CD8-positive, alpha-beta memory T cell (primary cell): Measurements from ENCODE around the gene HMGB4. TPM values are rescaled to one million over a fixed set of nuclear protein-coding genes. Genes with fewer than 3 reads are reported as not detected.

Experiments
- CTCF ChIA-PET: fragments of 350-600 bp; sonication (Branson Sonifier 250); formaldehyde crosslinking; loops from one replicate; lab custom pipeline; 2021; ENCODE audit warnings: antibody characterized with exemption; lab: Charles Lee
- POLR2A ChIA-PET: fragments of 350-600 bp; sonication (Branson Sonifier 250); formaldehyde crosslinking; loops from one replicate; lab custom pipeline; 2021; ENCODE audit warnings: antibody characterized with exemption; lab: Charles Lee
- DNase-seq, 5 donors: peaks; one replicate each; pipeline versions ENCODE4 v3.0.0 to v3.0.0-alpha.2; 2020 to 2022; ENCODE audit warnings: mixed read lengths in 1 of 5
- H3K27ac ChIP-seq: one replicate; pipeline ENCODE4 v1.7.0; 2013; ENCODE audit warnings: low read depth, mild to moderate bottlenecking, low read length, moderate library complexity
- H3K27me3 ChIP-seq: 2 replicates; pipeline ENCODE4 v1.7.0; 2013; ENCODE audit warnings: low read length, mild to moderate bottlenecking; ENCODE audit not compliant: insufficient read depth, poor library complexity, severe bottlenecking
- H3K36me3 ChIP-seq: 2 replicates; pipeline ENCODE4 v1.7.0; 2013; ENCODE audit warnings: mild to moderate bottlenecking, low read length, moderate library complexity; ENCODE audit not compliant: insufficient read depth
- H3K4me1 ChIP-seq: 2 replicates; pipeline ENCODE4 v1.7.0; 2013; ENCODE audit warnings: mild to moderate bottlenecking, low read length, moderate library complexity; ENCODE audit not compliant: insufficient read depth
- H3K4me3 ChIP-seq: 2 replicates; pipeline ENCODE4 v1.7.0; 2013; ENCODE audit warnings: mild to moderate bottlenecking, low read length
- H3K9me3 ChIP-seq: 2 replicates; pipeline ENCODE4 v1.7.0; 2013; ENCODE audit warnings: mild to moderate bottlenecking, low read length
- H3K27ac Mint-ChIP-seq, 8 donors: one replicate each; pipeline ENCODE4 v1.8.0; 2020 to 2021; ENCODE audit warnings: mixed read lengths in 8 of 8, mild to moderate bottlenecking in 6 of 8, inconsistent platforms in 3 of 8, moderate library complexity in 3 of 8
- H3K27me3 Mint-ChIP-seq, 2 donors: one replicate each; pipeline ENCODE4 v1.8.0; 2020 to 2021; ENCODE audit warnings: mixed read lengths in 2 of 2, mild to moderate bottlenecking in 1 of 2, moderate library complexity in 1 of 2
- H3K36me3 Mint-ChIP-seq, 3 donors: one replicate each; pipeline ENCODE4 v1.8.0; 2020 to 2021; ENCODE audit warnings: mixed read lengths in 3 of 3, inconsistent platforms in 1 of 3, mild to moderate bottlenecking in 1 of 3
- H3K4me1 Mint-ChIP-seq, 3 donors: one replicate each; pipeline ENCODE4 v1.8.0; 2020 to 2021; ENCODE audit warnings: mixed read lengths in 3 of 3, inconsistent platforms in 1 of 3, mild to moderate bottlenecking in 1 of 3
- H3K4me3 Mint-ChIP-seq, 7 donors: one replicate each; pipeline ENCODE4 v1.8.0; 2020 to 2021; ENCODE audit warnings: mixed read lengths in 7 of 7, mild to moderate bottlenecking in 6 of 7, moderate library complexity in 4 of 7, inconsistent platforms in 2 of 7
- H3K9me3 Mint-ChIP-seq, 5 donors: one replicate each; pipeline ENCODE4 v1.8.0; 2020 to 2022; ENCODE audit warnings: mixed read lengths in 5 of 5, mild to moderate bottlenecking in 3 of 5, moderate library complexity in 2 of 5, inconsistent platforms in 1 of 5
- polyA plus RNA-seq: library from polyadenylated mRNA; unstranded; fragments of 300-500 nt; fragmentation: Illumina TruSeq; gene quantifications from one replicate; pipeline ENCODE4 v1.2.3, GENCODE V29; 2021
- total RNA-seq, 2 experiments: library from RNA; stranded (reverse); gene quantifications; one replicate each; pipeline ENCODE4 v1.2.3, GENCODE V29; 2021

The HMGB4 gene
- total and polyA plus RNA-seq, 3 experiments from 2014 or later, result not detected

- Histone ChIP-seq H3K4me3 (no peak overlapping the region), H3K27ac (no peak overlapping the region), H3K36me3 (no peaks in the 10 kb centered on the region), H3K9me3 (no peaks in the 10 kb centered on the region), H3K27me3 (no peaks in the 10 kb centered on the region), H3K4me1 (no peaks in the 10 kb centered on the region)
- CTCF ChIA-PET, result no interaction called here
- no peaks in the 10 kb centered on the region for H3K36me3 Mint-ChIP-seq
- H3K27me3 Mint-ChIP-seq, result peaks cover 9 to 14% of the 10 kb centered on the region in 2 donors
- DNase-seq, result no peak
- no peaks in the 10 kb centered on the region for H3K9me3 Mint-ChIP-seq
- POLR2A ChIA-PET, result no interaction called here
- no peak overlapping the region for H3K4me3 Mint-ChIP-seq
- H3K4me1 Mint-ChIP-seq, result no peaks in the 10 kb centered on the region
- no peak overlapping the region for H3K27ac Mint-ChIP-seq
These were observed 15.5 kb upstream of the HMGB4 start for GRCh38 chr1:33848205-33848937.

GRCh38 chr1:33849211-33849610 lies 14.7 kb upstream of the HMGB4 start:
- CTCF ChIA-PET, result no interaction called here
- POLR2A ChIA-PET, result no interaction called here
- Histone ChIP-seq H3K27ac (no peak overlapping the region), H3K27me3 (no peaks in the 10 kb centered on the region), H3K4me1 (no peaks in the 10 kb centered on the region), H3K9me3 (no peaks in the 10 kb centered on the region), H3K4me3 (no peak overlapping the region), H3K36me3 (no peaks in the 10 kb centered on the region)
- no peaks in the 10 kb centered on the region for H3K36me3 Mint-ChIP-seq
- peaks cover 9 to 14% of the 10 kb centered on the region in 2 donors for H3K27me3 Mint-ChIP-seq
- H3K4me3 Mint-ChIP-seq, result no peak overlapping the region
- DNase-seq, result no peak
- no peaks in the 10 kb centered on the region for H3K9me3 Mint-ChIP-seq
- no peaks in the 10 kb centered on the region for H3K4me1 Mint-ChIP-seq
- no peak overlapping the region for H3K27ac Mint-ChIP-seq

GRCh38 chr1:33850481-33850880 lies 13.4 kb upstream of the HMGB4 start:
- no peak overlapping the region for H3K4me3 ChIP-seq
- ChIA-PET POLR2A (no interaction called here), CTCF (no interaction called here)
- Mint-ChIP-seq H3K4me1 (no peaks in the 10 kb centered on the region), H3K27me3 (peaks cover 8 to 16% of the 10 kb centered on the region in 2 donors), H3K36me3 (no peaks in the 10 kb centered on the region), H3K9me3 (no peaks in the 10 kb centered on the region), H3K4me3 (no peak overlapping the region), H3K27ac (no peak overlapping the region)
- no peaks in the 10 kb centered on the region for H3K36me3 ChIP-seq
- no peak overlapping the region for H3K27ac ChIP-seq
- H3K9me3 ChIP-seq, result no peaks in the 10 kb centered on the region
- H3K27me3 ChIP-seq, result no peaks in the 10 kb centered on the region
- no peak for DNase-seq
- no peaks in the 10 kb centered on the region for H3K4me1 ChIP-seq

GRCh38 chr1:33852711-33853110 lies 11.2 kb upstream of the HMGB4 start:
- H3K4me1 ChIP-seq, result no peaks in the 10 kb centered on the region
- Mint-ChIP-seq H3K27ac (no peak overlapping the region), H3K4me1 (no peaks in the 10 kb centered on the region), H3K27me3 (peaks cover 6 to 26% of the 10 kb centered on the region in 2 donors), H3K4me3 (no peak overlapping the region), H3K36me3 (no peaks in the 10 kb centered on the region), H3K9me3 (peaks cover 0 to 2% (median 0%) of the 10 kb centered on the region in 5 donors)
- POLR2A ChIA-PET, result no interaction called here
- CTCF ChIA-PET, result no interaction called here
- no peak overlapping the region for H3K27ac ChIP-seq
- H3K4me3 ChIP-seq, result no peak overlapping the region
- no peaks in the 10 kb centered on the region for H3K27me3 ChIP-seq
- no peak for DNase-seq
- no peaks in the 10 kb centered on the region for H3K9me3 ChIP-seq
- H3K36me3 ChIP-seq, result no peaks in the 10 kb centered on the region

- Histone ChIP-seq H3K4me1 (no peaks in the 10 kb centered on the region), H3K4me3 (no peak overlapping the region), H3K27me3 (no peaks in the 10 kb centered on the region), H3K36me3 (no peaks in the 10 kb centered on the region), H3K27ac (no peak overlapping the region), H3K9me3 (no peaks in the 10 kb centered on the region)
- no peaks in the 10 kb centered on the region for H3K4me1 Mint-ChIP-seq
- H3K27me3 Mint-ChIP-seq, result peaks cover 6 to 26% of the 10 kb centered on the region in 2 donors
- H3K36me3 Mint-ChIP-seq, result no peaks in the 10 kb centered on the region
- peaks cover 0 to 2% (median 0%) of the 10 kb centered on the region in 5 donors for H3K9me3 Mint-ChIP-seq
- ChIA-PET CTCF (no interaction called here), POLR2A (no interaction called here)
- H3K27ac Mint-ChIP-seq, result no peak overlapping the region
- no peak overlapping the region for H3K4me3 Mint-ChIP-seq
- DNase-seq, result no peak
These were observed 10.4 kb upstream of the HMGB4 start for GRCh38 chr1:33853431-33853830.

- ChIA-PET POLR2A (no interaction called here), CTCF (no interaction called here)
- peaks cover 6 to 29% of the 10 kb centered on the region in 2 donors for H3K27me3 Mint-ChIP-seq
- Histone ChIP-seq H3K4me3 (no peak overlapping the region), H3K27ac (no peak overlapping the region), H3K9me3 (no peaks in the 10 kb centered on the region), H3K4me1 (no peaks in the 10 kb centered on the region), H3K36me3 (no peaks in the 10 kb centered on the region), H3K27me3 (no peaks in the 10 kb centered on the region)
- peaks cover 0 to 2% (median 0%) of the 10 kb centered on the region in 5 donors for H3K9me3 Mint-ChIP-seq
- DNase-seq, result no peak
- no peak overlapping the region for H3K27ac Mint-ChIP-seq
- H3K36me3 Mint-ChIP-seq, result no peaks in the 10 kb centered on the region
- H3K4me1 Mint-ChIP-seq, result no peaks in the 10 kb centered on the region
- no peak overlapping the region for H3K4me3 Mint-ChIP-seq
These were observed 9.8 kb upstream of the HMGB4 start for GRCh38 chr1:33854091-33854490.

- no peaks in the 10 kb centered on the region for H3K4me1 ChIP-seq
- no peak overlapping the region for H3K4me3 ChIP-seq
- POLR2A ChIA-PET, result no interaction called here
- H3K9me3 ChIP-seq, result no peaks in the 10 kb centered on the region
- no peaks in the 10 kb centered on the region for H3K36me3 ChIP-seq
- Mint-ChIP-seq H3K27me3 (peaks cover 5 to 51% of the 10 kb centered on the region in 2 donors), H3K27ac (no peak overlapping the region), H3K36me3 (no peaks in the 10 kb centered on the region), H3K9me3 (peaks cover 0 to 2% (median 0%) of the 10 kb centered on the region in 5 donors), H3K4me1 (no peaks in the 10 kb centered on the region), H3K4me3 (no peak overlapping the region)
- H3K27me3 ChIP-seq, result no peaks in the 10 kb centered on the region
- CTCF ChIA-PET, result no interaction called here
- DNase-seq, result no peak
- no peak overlapping the region for H3K27ac ChIP-seq
These were observed 3.2 kb upstream of the HMGB4 start for GRCh38 chr1:33860671-33861070.

- no peak overlapping the region for H3K4me3 Mint-ChIP-seq
- POLR2A ChIA-PET, result no interaction called here
- no peaks in the 10 kb centered on the region for H3K4me1 Mint-ChIP-seq
- no peaks in the 10 kb centered on the region for H3K36me3 ChIP-seq
- H3K9me3 ChIP-seq, result no peaks in the 10 kb centered on the region
- H3K4me1 ChIP-seq, result no peaks in the 10 kb centered on the region
- H3K36me3 Mint-ChIP-seq, result no peaks in the 10 kb centered on the region
- CTCF ChIA-PET, result no interaction called here
- H3K9me3 Mint-ChIP-seq, result no peaks in the 10 kb centered on the region
- peaks cover 6 to 42% of the 10 kb centered on the region in 2 donors for H3K27me3 Mint-ChIP-seq
- no peaks in the 10 kb centered on the region for H3K27me3 ChIP-seq
- no peak for DNase-seq
- H3K27ac Mint-ChIP-seq, result peak overlapping the region in 1 of 8 donors; percentile 72
- no peak overlapping the region for H3K27ac ChIP-seq
- no peak overlapping the region for H3K4me3 ChIP-seq
These were observed 846 bp downstream of the HMGB4 start for GRCh38 chr1:33864460-33865389.
